ENCODE results near the gene SEC24C. TPM values are rescaled to one million over a fixed set of nuclear protein-coding genes. Genes with fewer than 3 reads are reported as not detected.

SEC24C gene
- polyA plus RNA-seq, 1 of the 3 experiments (the other 2 are of a cell fraction) = 73.6 TPM

DNA sequence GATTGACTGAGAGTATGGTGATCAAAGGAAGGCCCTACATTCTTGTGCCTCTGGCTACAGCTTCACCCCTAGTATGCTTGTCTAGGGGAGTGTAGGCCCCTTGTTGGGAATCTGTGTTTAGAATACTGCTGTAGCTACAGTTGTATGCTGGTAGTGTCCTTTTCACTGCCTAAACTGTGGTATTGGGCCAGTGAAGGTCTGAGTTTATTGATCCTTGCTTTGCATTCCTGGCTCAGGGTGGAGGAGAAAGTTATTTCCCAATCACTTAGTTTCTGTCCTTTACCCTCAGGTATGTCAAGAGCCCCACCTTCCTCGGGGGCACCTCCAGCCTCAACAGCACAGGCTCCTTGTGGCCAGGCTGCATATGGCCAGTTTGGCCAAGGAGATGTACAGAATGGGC lies 6.6 kb downstream of the SEC24C start:
- ChIA-PET POLR2A (no interaction called here), CTCF (no interaction called here)
- peaks cover 0 to 2% of the 10 kb centered on the region in 2 experiments; a peak in 1 of 4 replicates for H3K4me1 ChIP-seq (ENCODE audit: control insufficient read depth in 1 of 2, insufficient read depth in 2 of 2, low read depth in 1 of 2, low read length in 1 of 2)
- H3K9me2 ChIP-seq = no peaks in the 10 kb centered on the region
- no peak overlapping the region for H2AFZ ChIP-seq (ENCODE audit: low read depth)
- H3K27me3 ChIP-seq (ENCODE audit: insufficient read depth) = no peaks in the 10 kb centered on the region
- H3K79me2 ChIP-seq (ENCODE audit: insufficient read depth) = peaks cover 93% of the 10 kb centered on the region
- no peak overlapping the region for H3K9ac ChIP-seq
- WGBS (ENCODE audit: low lambda C conversion rate) = 83% methylated on average over 1 of the region's 1 CpG
- no peaks in the 10 kb centered on the region for H3F3A ChIP-seq (replicated peaks; ENCODE audit: insufficient read depth)
- no peak for DNase-seq
- no peak overlapping the region for H3K4me2 ChIP-seq
- no peaks in the 10 kb centered on the region for H3K9me3 ChIP-seq
- peaks cover 51 to 76% of the 10 kb centered on the region in 2 experiments for H3K36me3 ChIP-seq (replicated peaks in 1 of 2; ENCODE audit: control insufficient read depth in 1 of 2, insufficient read depth in 2 of 2, low read length in 1 of 2)
- no peak overlapping the region for H3K27ac ChIP-seq (ENCODE audit: low read depth in 2 of 2, low read length in 1 of 2)
- peaks cover 18% of the 10 kb centered on the region for H4K20me1 ChIP-seq (ENCODE audit: insufficient read depth)
- no peak for TF ChIP-seq FOXJ3 (CRISPR knock-in tag; IDR thresholded peaks at IDR 0.05)
- no peak for TF ChIP-seq TAF1 (IDR thresholded peaks at IDR 0.05; ENCODE audit: borderline replicate concordance, low read depth, low read length)
- TF ChIP-seq, protein P1, sequence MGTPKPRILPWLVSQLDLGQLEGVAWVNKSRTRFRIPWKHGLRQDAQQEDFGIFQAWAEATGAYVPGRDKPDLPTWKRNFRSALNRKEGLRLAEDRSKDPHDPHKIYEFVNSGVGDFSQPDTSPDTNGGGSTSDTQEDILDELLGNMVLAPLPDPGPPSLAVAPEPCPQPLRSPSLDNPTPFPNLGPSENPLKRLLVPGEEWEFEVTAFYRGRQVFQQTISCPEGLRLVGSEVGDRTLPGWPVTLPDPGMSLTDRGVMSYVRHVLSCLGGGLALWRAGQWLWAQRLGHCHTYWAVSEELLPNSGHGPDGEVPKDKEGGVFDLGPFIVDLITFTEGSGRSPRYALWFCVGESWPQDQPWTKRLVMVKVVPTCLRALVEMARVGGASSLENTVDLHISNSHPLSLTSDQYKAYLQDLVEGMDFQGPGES (IDR thresholded peaks at IDR 0.05; ENCODE audit: low read depth, low read length) = no peak
- TF ChIP-seq, protein P2, sequence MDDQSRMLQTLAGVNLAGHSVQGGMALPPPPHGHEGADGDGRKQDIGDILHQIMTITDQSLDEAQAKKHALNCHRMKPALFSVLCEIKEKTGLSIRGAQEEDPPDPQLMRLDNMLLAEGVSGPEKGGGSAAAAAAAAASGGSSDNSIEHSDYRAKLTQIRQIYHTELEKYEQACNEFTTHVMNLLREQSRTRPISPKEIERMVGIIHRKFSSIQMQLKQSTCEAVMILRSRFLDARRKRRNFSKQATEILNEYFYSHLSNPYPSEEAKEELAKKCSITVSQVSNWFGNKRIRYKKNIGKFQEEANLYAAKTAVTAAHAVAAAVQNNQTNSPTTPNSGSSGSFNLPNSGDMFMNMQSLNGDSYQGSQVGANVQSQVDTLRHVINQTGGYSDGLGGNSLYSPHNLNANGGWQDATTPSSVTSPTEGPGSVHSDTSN (IDR thresholded peaks at IDR 0.05) = no peak
- no peak for TF ChIP-seq EZH2phosphoT487 (IDR thresholded peaks at IDR 0.05; ENCODE audit: borderline replicate concordance, low read depth)
- no peak for TF ChIP-seq CHD2 (IDR thresholded peaks at IDR 0.05; ENCODE audit: low read length, partially characterized antibody)
- TF ChIP-seq MXI1 (IDR thresholded peaks at IDR 0.05; ENCODE audit: low read depth, low read length) = no peak
- no peak for TF ChIP-seq SIN3A (IDR thresholded peaks at IDR 0.05; ENCODE audit: borderline replicate concordance, low read depth, low read length)
- TF ChIP-seq FOSL2 (IDR thresholded peaks at IDR 0.05; ENCODE audit: borderline replicate concordance, low read depth) = no peak
- H3K4me3 ChIP-seq (ENCODE audit: low read depth in 2 of 2, low read length in 1 of 2) = no peak overlapping the region

GRCh38 chr10:73756183-73756582 lies 12.0 kb downstream of the SEC24C start:
- no peak for DNase-seq
- H3K9ac ChIP-seq = no peak overlapping the region
- ChIA-PET POLR2A (interaction anchor here (0.6 kb wide), 1 partner anchor 24 kb away, joined by 3 read pairs; no protein-coding TSS in a partner anchor), CTCF (no interaction called here)
- no peaks in the 10 kb centered on the region for H3K27me3 ChIP-seq (ENCODE audit: insufficient read depth)
- H4K20me1 ChIP-seq (ENCODE audit: insufficient read depth) = peaks cover 10% of the 10 kb centered on the region; the same call in 1 of the 2 replicates
- no peak overlapping the region for H3K4me3 ChIP-seq (ENCODE audit: low read depth in 2 of 2, low read length in 1 of 2)
- no peaks in the 10 kb centered on the region for H3K4me1 ChIP-seq (ENCODE audit: control insufficient read depth in 1 of 2, insufficient read depth in 2 of 2, low read depth in 1 of 2, low read length in 1 of 2)
- H3F3A ChIP-seq (replicated peaks; ENCODE audit: insufficient read depth) = peaks cover 4% of the 10 kb centered on the region
- 84% methylated on average over 1 of the region's 1 CpG for WGBS (ENCODE audit: low lambda C conversion rate)
- H2AFZ ChIP-seq (ENCODE audit: low read depth) = no peak overlapping the region
- TF ChIP-seq FOSL2 (IDR thresholded peaks at IDR 0.05; ENCODE audit: borderline replicate concordance, low read depth) (no peak), FOXJ3 (CRISPR knock-in tag; IDR thresholded peaks at IDR 0.05) (no peak), SIN3A (IDR thresholded peaks at IDR 0.05; ENCODE audit: borderline replicate concordance, low read depth, low read length) (no peak), TCF12 (IDR thresholded peaks at IDR 0.05) (no peak), FOXM1 (IDR thresholded peaks at IDR 0.05; ENCODE audit: low read depth) (no peak), CHD2 (IDR thresholded peaks at IDR 0.05; ENCODE audit: low read length, partially characterized antibody) (no peak), EP300 (IDR thresholded peaks at IDR 0.05; ENCODE audit: borderline replicate concordance in 1 of 2, low read depth in 1 of 2, low read length in 1 of 2) (no peak), RFX5 (IDR thresholded peaks at IDR 0.05; ENCODE audit: low read length) (no peak), TAF1 (IDR thresholded peaks at IDR 0.05; ENCODE audit: borderline replicate concordance, low read depth, low read length) (no peak), MEF2A (IDR thresholded peaks at IDR 0.05; ENCODE audit: borderline replicate concordance, low read depth) (no peak), ELF1 (IDR thresholded peaks at IDR 0.05) (no peak), RAD21 (IDR thresholded peaks at IDR 0.05; ENCODE audit: low read length) (no peak)
- TF ChIP-seq, protein P3, sequence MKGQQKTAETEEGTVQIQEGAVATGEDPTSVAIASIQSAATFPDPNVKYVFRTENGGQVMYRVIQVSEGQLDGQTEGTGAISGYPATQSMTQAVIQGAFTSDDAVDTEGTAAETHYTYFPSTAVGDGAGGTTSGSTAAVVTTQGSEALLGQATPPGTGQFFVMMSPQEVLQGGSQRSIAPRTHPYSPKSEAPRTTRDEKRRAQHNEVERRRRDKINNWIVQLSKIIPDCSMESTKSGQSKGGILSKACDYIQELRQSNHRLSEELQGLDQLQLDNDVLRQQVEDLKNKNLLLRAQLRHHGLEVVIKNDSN (IDR thresholded peaks at IDR 0.05; ENCODE audit: borderline replicate concordance, low read depth) = no peak
- no peak overlapping the region for H3K4me2 ChIP-seq
- H3K36me3 ChIP-seq (replicated peaks in 1 of 2; ENCODE audit: control insufficient read depth in 1 of 2, insufficient read depth in 2 of 2, low read length in 1 of 2) = peaks cover 45 to 76% of the 10 kb centered on the region in 2 experiments
- no peaks in the 10 kb centered on the region for H3K9me3 ChIP-seq
- H3K27ac ChIP-seq (ENCODE audit: low read depth in 2 of 2, low read length in 1 of 2) = no peak overlapping the region
- peaks cover 80% of the 10 kb centered on the region for H3K79me2 ChIP-seq (ENCODE audit: insufficient read depth)
- no peaks in the 10 kb centered on the region for H3K9me2 ChIP-seq
